SU-DHL-6 (cell line): ENCODE results near the gene FAN1.

Experiments
- CTCF ChIP-seq: fragments of 200-600 bp; sonication (generic); IDR thresholded peaks from one replicate; pipeline ENCODE4 v1.5.1; 2017; ENCODE audit warnings: antibody characterized with exemption, mild to moderate bottlenecking, low read length, moderate library complexity; ENCODE audit not compliant: insufficient read depth, poor library complexity, severe bottlenecking
- EZH2phosphoT487 ChIP-seq: fragments of 200-600 bp; sonication (generic), shearing (Covaris generic); conservative IDR thresholded peaks from 2 replicates; pipeline ENCODE4 v1.6.1; 2018; ENCODE audit warnings: mild to moderate bottlenecking, antibody characterized with exemption, low read length, moderate library complexity, mixed read lengths

- TF ChIP-seq EZH2phosphoT487 (no peak), CTCF (no peak)
Observed at GRCh38 chr15:30917013-30917412, 13.3 kb downstream of the FAN1 start.
